Ishikawa (cell line): Measurements from ENCODE around the gene DEPDC1B.

ENCODE experiments used
- RAD21 ChIP-seq: IDR thresholded peaks from 2 replicates; pipeline ENCODE4 v1.6.1; 2012; ENCODE audit warnings: low read depth
- TAF1 ChIP-seq: IDR thresholded peaks from 2 replicates; pipeline ENCODE4 v1.6.1; 2012; ENCODE audit warnings: low read depth, mild to moderate bottlenecking

- no peak for TF ChIP-seq RAD21
- TF ChIP-seq TAF1 = no peak
Measured at GRCh38 chr5:60690326-60690725, 9.6 kb downstream of the DEPDC1B start.
